Skeletal muscle satellite cell (primary cell): ENCODE measurements around the gene GRIK2.

ENCODE experiments used
- H3K27me3 ChIP-seq: 2 replicates; pipeline ENCODE4 v1.7.0; 2013; ENCODE audit warnings: low read length; ENCODE audit not compliant: control insufficient read depth, insufficient read depth
- H3K36me3 ChIP-seq: 2 replicates; pipeline ENCODE4 v1.7.0; 2013; ENCODE audit warnings: mild to moderate bottlenecking, control low read depth, low read length; ENCODE audit not compliant: insufficient read depth
- H3K4me1 ChIP-seq: 2 replicates; pipeline ENCODE4 v1.7.0; 2013; ENCODE audit warnings: low read length; ENCODE audit not compliant: control insufficient read depth, insufficient read depth
- H3K4me2 ChIP-seq: 2 replicates; pipeline ENCODE4 v1.7.0; 2013; ENCODE audit warnings: mild to moderate bottlenecking, low read length
- H3K4me3 ChIP-seq: 2 replicates; pipeline ENCODE4 v1.7.0; 2013; ENCODE audit warnings: low read length
- H3K9ac ChIP-seq: 2 replicates; pipeline ENCODE4 v1.7.0; 2013; ENCODE audit warnings: mild to moderate bottlenecking, low read depth, low read length, moderate library complexity
- H3K9me3 ChIP-seq: replicated peaks from 2 replicates; pipeline ENCODE4 v1.7.0; 2013; ENCODE audit warnings: mild to moderate bottlenecking, control low read depth, low read length

GRIK2 gene

DNA sequence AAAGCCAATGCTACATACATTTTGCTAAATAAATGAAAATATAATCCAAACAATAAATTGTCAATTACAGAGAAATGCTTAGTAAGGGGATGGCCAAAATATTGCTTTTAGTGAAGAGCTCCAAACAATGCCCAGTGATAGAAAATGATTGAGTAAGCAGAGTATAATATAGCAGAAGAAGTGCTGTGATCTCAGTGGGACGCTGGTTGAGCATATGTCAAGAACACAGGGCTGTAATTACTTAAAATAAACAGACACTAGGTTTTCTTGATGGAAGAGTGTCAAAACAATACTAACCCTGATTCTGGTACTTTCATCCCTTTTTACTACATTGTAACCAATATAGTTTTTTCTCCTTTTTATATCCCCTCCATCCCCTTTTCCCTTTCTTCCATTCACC is 150.3 kb downstream of the GRIK2 start:
- Histone ChIP-seq H3K4me3 (no peak overlapping the region), H3K9ac (no peak overlapping the region), H3K9me3 (no peaks in the 10 kb centered on the region), H3K36me3 (no peaks in the 10 kb centered on the region), H3K4me1 (peaks cover 39% of the 10 kb centered on the region), H3K4me2 (no peak overlapping the region), H3K27me3 (no peaks in the 10 kb centered on the region)

DNA sequence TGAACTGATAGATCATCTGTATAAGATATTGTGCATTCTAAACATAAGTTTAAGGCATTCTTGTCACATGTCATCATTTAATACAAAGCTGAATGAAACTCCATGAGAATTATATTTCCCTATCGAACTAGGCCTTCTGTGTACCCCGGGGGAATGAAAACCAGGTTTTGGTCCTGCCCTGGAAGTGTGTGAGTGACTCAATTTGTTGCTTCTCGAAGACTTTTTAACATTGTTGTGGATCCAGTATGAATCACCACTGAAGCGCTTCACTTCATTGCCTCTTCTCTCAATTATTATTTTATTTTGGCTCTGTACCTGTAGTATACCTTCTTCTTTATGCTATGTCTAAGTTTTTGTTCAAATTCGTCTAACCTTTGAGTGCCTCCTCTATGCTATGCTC is 150.8 kb downstream of the GRIK2 start:
- Histone ChIP-seq H3K27me3 (no peaks in the 10 kb centered on the region), H3K36me3 (no peaks in the 10 kb centered on the region), H3K4me1 (peaks cover 34% of the 10 kb centered on the region), H3K9ac (no peak overlapping the region), H3K4me2 (no peak overlapping the region), H3K4me3 (no peak overlapping the region), H3K9me3 (no peaks in the 10 kb centered on the region)

DNA sequence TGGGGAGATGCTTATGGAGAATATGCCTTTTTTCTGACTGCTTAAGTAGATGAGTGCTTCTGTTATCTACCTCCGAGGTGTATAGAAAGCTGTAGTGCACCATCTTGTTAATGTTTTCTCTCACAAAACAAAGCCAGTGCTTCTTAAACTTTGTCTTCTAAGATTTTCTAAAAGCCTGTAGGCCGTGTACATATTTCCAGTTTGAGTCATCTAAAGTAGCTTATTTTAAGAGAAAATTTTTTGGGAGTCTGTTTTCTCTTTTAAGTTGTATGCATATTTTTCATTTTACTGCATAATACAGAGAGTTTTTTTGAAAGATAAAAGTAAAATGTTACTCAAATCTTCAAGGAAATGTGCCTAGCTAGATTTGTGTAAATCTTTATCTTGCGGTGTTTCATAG is 151.7 kb downstream of the GRIK2 start:
- Histone ChIP-seq H3K4me1 (peaks cover 25% of the 10 kb centered on the region), H3K4me2 (peak overlapping the region; percentile 48), H3K9ac (no peak overlapping the region), H3K9me3 (no peaks in the 10 kb centered on the region), H3K27me3 (no peaks in the 10 kb centered on the region), H3K4me3 (no peak overlapping the region), H3K36me3 (no peaks in the 10 kb centered on the region)

DNA sequence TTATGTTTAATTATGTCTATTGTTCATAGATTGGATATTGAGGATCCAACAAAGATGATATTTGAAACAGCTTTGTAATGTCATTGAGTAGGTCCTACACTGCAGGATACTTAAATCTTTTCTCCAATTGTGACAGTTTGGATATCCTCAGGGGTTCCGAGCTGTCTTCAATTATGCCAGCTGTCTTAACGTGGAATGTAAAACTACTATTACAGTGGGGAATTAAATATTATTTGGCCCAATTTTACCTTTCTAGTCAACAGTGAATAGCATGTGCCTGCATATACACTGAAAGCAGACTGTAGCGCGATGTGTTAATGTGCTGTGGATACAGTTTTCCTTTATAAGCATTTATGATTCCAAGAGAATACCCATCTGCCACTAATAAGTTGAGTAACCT is 156.9 kb downstream of the GRIK2 start:
- Histone ChIP-seq H3K4me1 (peaks cover 12% of the 10 kb centered on the region), H3K9ac (no peak overlapping the region), H3K4me3 (no peak overlapping the region), H3K27me3 (no peaks in the 10 kb centered on the region), H3K4me2 (no peak overlapping the region), H3K36me3 (no peaks in the 10 kb centered on the region), H3K9me3 (no peaks in the 10 kb centered on the region)

DNA sequence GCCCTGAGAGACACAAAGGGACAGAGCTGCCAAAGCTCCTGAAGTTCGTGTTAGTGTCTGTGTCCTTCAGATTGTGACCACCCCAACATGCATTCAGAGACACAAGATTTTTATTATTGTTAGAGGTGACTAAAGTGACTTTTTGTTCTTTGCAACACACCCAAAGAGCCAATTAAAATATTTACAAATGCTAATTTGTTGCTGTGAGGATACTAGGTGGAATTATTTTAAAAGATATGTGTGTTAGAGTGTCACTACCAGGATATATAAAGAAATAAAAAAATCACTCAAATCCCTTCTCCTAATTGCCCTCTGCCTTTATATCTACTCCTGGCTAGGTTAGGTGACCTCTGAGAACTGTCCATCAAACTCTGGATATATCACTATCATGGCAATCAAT is 160.7 kb downstream of the GRIK2 start:
- no peaks in the 10 kb centered on the region for H3K36me3 ChIP-seq
- no peaks in the 10 kb centered on the region for H3K27me3 ChIP-seq
- no peaks in the 10 kb centered on the region for H3K9me3 ChIP-seq
- H3K4me3 ChIP-seq = no peak overlapping the region
- no peak overlapping the region for H3K9ac ChIP-seq
- peaks cover 6% of the 10 kb centered on the region for H3K4me1 ChIP-seq
- no peak overlapping the region for H3K4me2 ChIP-seq

DNA sequence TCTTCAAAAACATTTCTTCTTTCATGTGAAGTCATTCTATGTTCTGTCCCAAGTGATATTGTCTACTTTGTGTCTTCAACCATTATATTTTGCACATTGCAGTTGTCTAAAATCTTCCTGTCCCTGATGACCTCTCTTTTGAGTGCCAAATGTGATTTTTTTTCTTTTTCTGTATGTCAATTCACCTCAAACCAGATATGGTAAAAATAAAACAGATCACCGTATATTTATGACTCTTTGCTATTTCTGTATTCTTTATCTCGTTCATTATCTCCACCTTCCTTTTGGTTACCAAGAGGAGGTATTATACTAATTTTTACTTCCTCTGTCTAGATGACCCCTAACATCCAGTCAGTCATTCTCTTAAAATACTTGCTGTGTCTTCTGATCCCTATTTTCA is 165.2 kb downstream of the GRIK2 start:
- Histone ChIP-seq H3K9me3 (no peaks in the 10 kb centered on the region), H3K4me3 (no peak overlapping the region), H3K4me2 (no peak overlapping the region), H3K4me1 (peaks cover 6% of the 10 kb centered on the region), H3K27me3 (no peaks in the 10 kb centered on the region), H3K36me3 (no peaks in the 10 kb centered on the region), H3K9ac (no peak overlapping the region)

DNA sequence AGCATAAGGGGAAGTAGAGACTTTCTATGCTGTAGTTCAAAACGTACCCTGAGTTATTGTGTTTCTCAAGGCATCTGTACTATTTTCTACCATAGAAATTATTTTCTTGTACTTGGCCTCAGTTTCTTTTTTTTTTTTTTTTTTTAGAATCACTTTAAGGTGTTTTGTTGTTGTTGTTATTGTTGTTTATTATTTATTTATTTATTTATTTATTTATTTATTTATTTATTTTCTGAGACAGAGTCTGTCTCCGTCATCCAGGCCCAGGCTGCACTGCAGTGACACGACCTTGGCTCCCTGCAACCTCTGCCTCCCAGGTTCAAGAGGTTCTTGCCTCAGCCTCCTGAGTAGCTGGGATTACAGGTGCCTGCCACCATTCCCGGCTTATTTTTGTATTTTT is 179.1 kb downstream of the GRIK2 start:
- H3K4me2 ChIP-seq = no peak overlapping the region
- H3K4me3 ChIP-seq = no peak overlapping the region
- no peaks in the 10 kb centered on the region for H3K9me3 ChIP-seq
- H3K36me3 ChIP-seq = no peaks in the 10 kb centered on the region
- H3K27me3 ChIP-seq = no peaks in the 10 kb centered on the region
- H3K4me1 ChIP-seq = no peaks in the 10 kb centered on the region
- H3K9ac ChIP-seq = no peak overlapping the region

DNA sequence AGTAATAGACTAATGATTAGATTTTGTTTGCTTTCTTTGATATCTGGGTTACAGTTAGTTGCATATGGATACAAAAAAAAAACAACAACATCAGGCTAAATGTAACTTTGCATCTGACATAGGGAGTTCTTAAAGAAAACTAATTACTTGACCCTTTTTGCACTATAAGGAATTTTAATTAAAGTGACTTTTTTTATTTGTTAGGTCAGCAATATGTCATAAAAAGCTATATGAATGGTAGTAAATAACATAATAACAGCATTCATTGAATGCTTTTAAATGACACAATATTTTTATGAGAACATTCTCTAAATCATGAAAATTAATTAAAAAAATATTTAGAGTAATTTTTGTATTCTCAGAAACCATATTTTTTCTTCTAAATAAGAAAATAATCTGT is 183.6 kb downstream of the GRIK2 start:
- Histone ChIP-seq H3K27me3 (no peaks in the 10 kb centered on the region), H3K36me3 (no peaks in the 10 kb centered on the region), H3K9ac (no peak overlapping the region), H3K4me3 (no peak overlapping the region), H3K4me2 (no peak overlapping the region), H3K9me3 (no peaks in the 10 kb centered on the region), H3K4me1 (no peaks in the 10 kb centered on the region)

DNA sequence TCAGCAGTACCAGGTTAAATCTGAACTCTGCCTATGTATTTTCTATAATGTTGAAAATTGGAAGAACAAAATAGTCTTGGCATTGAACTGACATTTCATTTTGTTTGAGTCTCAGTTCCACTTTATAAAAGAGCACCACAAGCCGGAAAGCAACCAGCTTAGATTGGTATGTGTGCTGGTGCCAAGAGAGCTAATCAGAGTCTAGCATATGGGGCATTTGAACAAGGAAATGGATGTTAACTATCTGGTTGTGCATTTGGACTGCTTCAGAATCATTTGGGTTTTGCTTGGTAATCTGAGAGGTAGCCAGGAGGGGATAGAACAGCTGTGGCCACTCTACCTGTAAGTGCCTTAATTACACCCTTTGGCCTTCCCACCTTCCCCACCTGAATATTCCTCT is 184.8 kb downstream of the GRIK2 start:
- H3K4me2 ChIP-seq = no peak overlapping the region
- no peaks in the 10 kb centered on the region for H3K9me3 ChIP-seq
- no peaks in the 10 kb centered on the region for H3K27me3 ChIP-seq
- no peak overlapping the region for H3K4me3 ChIP-seq
- H3K36me3 ChIP-seq = no peaks in the 10 kb centered on the region
- H3K4me1 ChIP-seq = no peaks in the 10 kb centered on the region
- H3K9ac ChIP-seq = no peak overlapping the region

DNA sequence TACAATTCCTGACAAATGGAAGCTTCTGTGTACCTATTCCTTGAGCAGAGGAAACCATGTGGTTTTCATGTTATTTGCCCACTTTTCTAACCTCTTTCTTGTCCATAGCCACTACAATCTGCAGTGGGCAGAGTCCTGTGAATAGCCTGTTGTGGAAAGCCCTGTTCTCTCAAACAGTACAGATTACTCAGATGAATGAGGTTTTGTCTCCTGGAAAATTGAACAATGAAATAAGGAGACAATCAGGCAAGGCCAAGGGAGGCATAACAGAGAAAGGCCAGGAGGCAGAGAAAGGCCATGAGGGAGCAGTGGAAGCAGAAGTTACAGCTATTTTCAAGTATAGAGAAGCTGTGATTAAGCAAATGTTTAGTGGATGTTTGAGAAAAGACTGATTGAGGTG is 189.3 kb downstream of the GRIK2 start:
- Histone ChIP-seq H3K4me2 (no peak overlapping the region), H3K4me1 (no peaks in the 10 kb centered on the region), H3K4me3 (no peak overlapping the region), H3K36me3 (no peaks in the 10 kb centered on the region), H3K27me3 (no peaks in the 10 kb centered on the region), H3K9me3 (no peaks in the 10 kb centered on the region), H3K9ac (no peak overlapping the region)

DNA sequence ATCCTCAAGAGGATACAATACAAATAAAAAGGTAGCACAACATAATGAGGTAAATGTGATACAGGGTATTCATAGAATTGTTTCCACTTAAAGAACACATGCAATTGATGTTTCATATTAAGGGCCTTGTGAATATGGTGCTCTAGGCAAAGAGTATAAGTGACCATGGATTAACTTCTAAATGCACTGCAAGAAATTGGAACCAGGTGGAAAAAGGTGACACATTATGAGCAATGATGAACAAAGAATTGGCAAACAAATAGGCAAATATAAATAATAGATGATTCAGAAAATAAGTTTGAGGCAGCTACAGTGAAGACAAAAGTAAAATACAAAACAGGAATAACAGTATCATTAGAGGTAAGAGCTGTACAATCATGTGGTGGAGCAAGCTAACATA is 192.0 kb downstream of the GRIK2 start:
- no peaks in the 10 kb centered on the region for H3K9me3 ChIP-seq
- H3K4me1 ChIP-seq = no peaks in the 10 kb centered on the region
- H3K4me2 ChIP-seq = no peak overlapping the region
- H3K36me3 ChIP-seq = no peaks in the 10 kb centered on the region
- H3K27me3 ChIP-seq = no peaks in the 10 kb centered on the region
- no peak overlapping the region for H3K4me3 ChIP-seq
- no peak overlapping the region for H3K9ac ChIP-seq

DNA sequence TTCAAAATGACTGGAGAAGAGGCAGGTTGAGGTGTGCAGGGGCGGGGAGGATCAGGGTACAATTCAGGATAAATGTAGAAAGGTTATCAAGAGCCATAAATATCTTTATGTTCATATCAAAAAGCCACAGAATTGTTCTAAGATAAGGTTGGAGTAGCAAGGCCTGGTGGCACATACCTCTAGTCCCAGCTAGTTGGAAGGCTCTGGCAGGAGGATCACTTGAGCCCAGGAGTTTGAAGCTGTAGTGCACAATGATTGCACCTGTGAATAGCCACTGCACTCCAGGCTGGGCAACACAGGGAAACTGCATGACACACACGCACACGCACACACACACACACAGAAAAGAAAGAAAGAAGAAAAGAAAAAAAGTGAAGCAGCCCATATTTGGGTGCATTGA is 194.8 kb downstream of the GRIK2 start:
- H3K36me3 ChIP-seq = no peaks in the 10 kb centered on the region
- H3K9me3 ChIP-seq = no peaks in the 10 kb centered on the region

DNA sequence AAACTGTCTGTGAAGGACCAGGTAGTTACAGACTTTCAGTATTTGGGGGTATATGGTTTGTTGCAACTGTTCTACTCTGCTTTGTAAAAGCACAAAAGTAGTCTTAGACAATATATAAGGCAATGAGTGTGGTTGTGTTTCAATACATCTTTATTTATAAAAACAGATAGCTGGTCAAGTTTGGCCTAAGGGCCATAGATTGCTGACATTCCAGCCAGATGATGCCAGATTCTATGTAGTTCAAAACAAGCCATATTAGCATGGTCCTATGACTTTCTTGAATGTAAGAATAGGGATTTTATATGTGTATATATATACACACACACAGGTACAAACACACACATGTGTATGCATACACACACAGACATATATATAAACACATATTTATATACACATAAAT is 201.8 kb downstream of the GRIK2 start:
- Histone ChIP-seq H3K9ac (no peak overlapping the region), H3K27me3 (no peaks in the 10 kb centered on the region), H3K9me3 (no peaks in the 10 kb centered on the region), H3K4me3 (no peak overlapping the region), H3K4me2 (no peak overlapping the region), H3K4me1 (peaks cover 10% of the 10 kb centered on the region), H3K36me3 (no peaks in the 10 kb centered on the region)

More for the DNA sequence above, 194.8 kb downstream of the GRIK2 start:
- H3K4me3 ChIP-seq = no peak overlapping the region
- no peak overlapping the region for H3K4me2 ChIP-seq
- H3K4me1 ChIP-seq = no peaks in the 10 kb centered on the region
- H3K9ac ChIP-seq = no peak overlapping the region
- no peaks in the 10 kb centered on the region for H3K27me3 ChIP-seq
